HCT116 (cell line): ENCODE results near the gene GABRR3. TPM values are rescaled to one million over a fixed set of nuclear protein-coding genes. Genes with fewer than 3 reads are reported as not detected.

Experiments
- ATAC-seq: fragments of 200-7000 bp; cut with Tn5 transposase; 2 replicates; pipeline ENCODE4 v1.9.1; 2020; ENCODE audit warnings: mild to moderate bottlenecking, moderate library complexity
- BruUV-seq: library from RNA; stranded (reverse); fragments of 400-500 nt; replicated peaks from 2 replicates; lab custom pipeline; 2021; lab: Mats Ljungman, UMichigan
- CTCF ChIA-PET: fragments of 300-600 bp; sonication (Branson Sonifier 250); formaldehyde crosslinking; loops from one replicate; lab custom pipeline; 2021; ENCODE audit warnings: antibody characterized with exemption; lab: Charles Lee
- POLR2A ChIA-PET: fragments of 300-600, 350-600 bp; sonication (Branson Sonifier 250); formaldehyde crosslinking; loops from one replicate; lab custom pipeline; 2021; ENCODE audit warnings: antibody characterized with exemption; lab: Charles Lee
- RAD21 ChIA-PET, 2 experiments: fragments of 300-600 bp; sonication (Branson Sonifier 250); formaldehyde crosslinking; loops; one replicate each; lab custom pipeline; 2023; ENCODE audit warnings: low total read pairs in 2 of 2; ENCODE audit not compliant: uncharacterized antibody in 2 of 2, unreplicated experiment in 2 of 2, low non-redundant PET in 1 of 2; lab: Charles Lee
- DNase-seq: peaks from one replicate; pipeline ENCODE4 v3.0.0-alpha.2; 2010; ENCODE audit warnings: low read depth, low spot score
- H2AFZ ChIP-seq: fragments of 200-600 bp; shearing (Covaris generic), sonication (generic); 2 replicates; pipeline ENCODE4 v1.6.1; 2017; ENCODE audit warnings: low read depth, mixed run types, mixed read lengths, antibody characterized with exemption, low read length; ENCODE audit not compliant: poor library complexity, severe bottlenecking
- H3K27ac ChIP-seq: 2 replicates; pipeline ENCODE4 v1.5.1; 2012; ENCODE audit warnings: low read depth, low read length
- H3K27me3 ChIP-seq: fragments of 200-600 bp; sonication (generic); 2 replicates; pipeline ENCODE4 v1.6.1; 2016; ENCODE audit warnings: mixed run types, low read length, mixed read lengths; ENCODE audit not compliant: insufficient read depth
- H3K36me3 ChIP-seq, 2 experiments: fragments of 200-500 bp in 1 of 2; fragments of 200-600 bp in 1 of 2; sonication (Bioruptor generic) in 1 of 2; sonication (generic) in 1 of 2; 2 replicates each; pipeline versions ENCODE4 v1.5.1 to v1.6.1; 2014 to 2016; ENCODE audit warnings: low read length in 2 of 2, inconsistent platforms in 1 of 2, mixed read lengths in 1 of 2, mixed run types in 1 of 2; ENCODE audit not compliant: insufficient read depth in 2 of 2, control insufficient read depth in 1 of 2
- H3K4me1 ChIP-seq, 2 experiments: fragments of 200-600 bp in 1 of 2; sonication (generic) in 1 of 2; 2 replicates each; pipeline versions ENCODE4 v1.5.1 to v1.6.1; 2012 to 2017; ENCODE audit warnings: low read length in 2 of 2, inconsistent platforms in 1 of 2, mild to moderate bottlenecking in 1 of 2, mixed read lengths in 1 of 2, mixed run types in 1 of 2, moderate library complexity in 1 of 2; ENCODE audit not compliant: insufficient read depth in 2 of 2, control insufficient read depth in 1 of 2
- H3K4me2 ChIP-seq: fragments of 200-600 bp; sonication (generic); 2 replicates; pipeline ENCODE4 v1.6.1; 2017; ENCODE audit warnings: mixed run types, low read length, mixed read lengths
- H3K4me3 ChIP-seq, 2 experiments: fragments of 200-600 bp in 1 of 2; sonication (generic) in 1 of 2; replicated peaks in 1 of 2; 2 replicates each; pipeline ENCODE4 v1.5.1; 2011 to 2016; ENCODE audit warnings: low read length in 2 of 2, control low read depth in 1 of 2, low read depth in 1 of 2, mild to moderate bottlenecking in 1 of 2, mixed read lengths in 1 of 2, mixed run types in 1 of 2
- H3K79me2 ChIP-seq: fragments of 200-600 bp; sonication (generic); 2 replicates; pipeline ENCODE4 v1.6.1; 2017; ENCODE audit warnings: mild to moderate bottlenecking, mixed run types, low read length, moderate library complexity, mixed read lengths; ENCODE audit not compliant: insufficient read depth
- H3K9ac ChIP-seq: fragments of 200-600 bp; sonication (generic); 2 replicates; pipeline ENCODE4 v1.6.1; 2016; ENCODE audit warnings: low read length, mixed read lengths
- H3K9me2 ChIP-seq: fragments of 200-600 bp; sonication (generic), shearing (Covaris generic); 2 replicates; pipeline ENCODE4 v1.6.1; 2017; ENCODE audit warnings: mixed run types, mild to moderate bottlenecking, moderate library complexity; ENCODE audit not compliant: insufficient read depth
- H3K9me3 ChIP-seq, 2 experiments: fragments of 200-500 bp in 1 of 2; fragments of 200-600 bp in 1 of 2; sonication (Bioruptor generic) in 1 of 2; sonication (generic) in 1 of 2; 2 replicates each; pipeline ENCODE4 v1.6.1; 2014 to 2017; ENCODE audit warnings: low read length in 2 of 2, mixed read lengths in 2 of 2, inconsistent platforms in 1 of 2, low read depth in 1 of 2, mild to moderate bottlenecking in 1 of 2, mixed run types in 1 of 2, moderate library complexity in 1 of 2; ENCODE audit not compliant: control insufficient read depth in 1 of 2, insufficient read depth in 1 of 2
- H4K20me1 ChIP-seq: fragments of 200-600 bp; sonication (generic), shearing (Covaris generic); 2 replicates; pipeline ENCODE4 v1.6.1; 2017; ENCODE audit warnings: mixed run types, mild to moderate bottlenecking, moderate library complexity; ENCODE audit not compliant: insufficient read depth
- CEBPB ChIP-seq: IDR thresholded peaks from 2 replicates; pipeline ENCODE4 v1.6.1; 2012; ENCODE audit warnings: low read depth
- EGR1 ChIP-seq: IDR thresholded peaks from 2 replicates; pipeline ENCODE4 v1.6.1; 2012; ENCODE audit warnings: low read depth
- FOSL1 ChIP-seq: IDR thresholded peaks from 2 replicates; pipeline ENCODE4 v1.6.1; 2012; ENCODE audit warnings: low read depth
- JUND ChIP-seq: IDR thresholded peaks from 2 replicates; pipeline ENCODE4 v1.6.1; 2012
- RAD21 ChIP-seq: IDR thresholded peaks from 2 replicates; pipeline ENCODE4 v1.6.1; 2012; ENCODE audit warnings: low read depth, mild to moderate bottlenecking
- SIN3A ChIP-seq: IDR thresholded peaks from 2 replicates; pipeline ENCODE4 v1.6.1; 2012; ENCODE audit warnings: low read depth
- TCF7L2 ChIP-seq: IDR thresholded peaks from 2 replicates; pipeline ENCODE4 v1.7.0; 2011; ENCODE audit warnings: borderline replicate concordance, inconsistent platforms; ENCODE audit not compliant: insufficient read depth, insufficient read length; ENCODE audit errors: extremely low read depth
- YY1 ChIP-seq: IDR thresholded peaks from 2 replicates; pipeline ENCODE4 v1.6.1; 2011; ENCODE audit warnings: low read length, low read depth, moderate library complexity, mild to moderate bottlenecking; ENCODE audit not compliant: insufficient replicate concordance; ENCODE audit errors: extremely low read depth
- ZFX ChIP-seq: fragments of 450-650 bp; IDR thresholded peaks from 2 replicates; pipeline ENCODE4 v1.6.1; 2017
- intact Hi-C: fragments of 100-400 bp; cut with micrococcal nuclease; formaldehyde crosslinking; loops from 2 replicates; pipeline ENCODE4 v1.10.0; 2022
- total RNA-seq: library from RNA; stranded (reverse); gene quantifications from one replicate; pipeline ENCODE4 v1.2.1, GENCODE V29; 2021; ENCODE audit not compliant: unreplicated experiment
- TF ChIP-seq, protein P1 (sequence below): IDR thresholded peaks from 2 replicates; pipeline ENCODE4 v1.6.1; 2011; ENCODE audit warnings: mild to moderate bottlenecking, low read length, moderate library complexity; ENCODE audit not compliant: insufficient replicate concordance; ENCODE audit errors: extremely low read depth
- TF ChIP-seq, protein P2 (sequence below): IDR thresholded peaks from 2 replicates; pipeline ENCODE4 v1.6.1; 2012; ENCODE audit warnings: low read depth

Gene GABRR3
- total RNA-seq, 1 experiment from 2014 or later, result not detected

DNA sequence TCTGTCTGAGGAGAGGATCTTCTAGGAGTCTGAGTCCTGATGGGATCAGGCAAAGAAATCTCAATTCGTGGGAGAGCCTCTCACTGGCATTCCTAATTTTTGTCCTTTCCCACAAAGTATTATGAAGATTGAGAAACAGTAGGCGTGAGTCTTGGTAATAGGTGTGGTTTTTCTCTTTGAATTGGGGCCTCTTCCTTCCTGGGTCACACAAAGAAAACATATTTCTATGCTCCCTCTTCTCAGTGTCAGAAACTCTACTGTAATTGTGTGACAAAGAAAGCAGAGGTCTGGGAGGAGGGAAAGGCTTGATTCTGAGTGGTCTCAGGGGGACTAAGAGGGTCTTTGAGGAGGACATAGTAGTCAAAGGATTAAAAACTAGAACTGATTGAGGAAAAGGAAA lies 6.0 kb downstream of the GABRR3 start (continued):
- TF ChIP-seq, protein P1, sequence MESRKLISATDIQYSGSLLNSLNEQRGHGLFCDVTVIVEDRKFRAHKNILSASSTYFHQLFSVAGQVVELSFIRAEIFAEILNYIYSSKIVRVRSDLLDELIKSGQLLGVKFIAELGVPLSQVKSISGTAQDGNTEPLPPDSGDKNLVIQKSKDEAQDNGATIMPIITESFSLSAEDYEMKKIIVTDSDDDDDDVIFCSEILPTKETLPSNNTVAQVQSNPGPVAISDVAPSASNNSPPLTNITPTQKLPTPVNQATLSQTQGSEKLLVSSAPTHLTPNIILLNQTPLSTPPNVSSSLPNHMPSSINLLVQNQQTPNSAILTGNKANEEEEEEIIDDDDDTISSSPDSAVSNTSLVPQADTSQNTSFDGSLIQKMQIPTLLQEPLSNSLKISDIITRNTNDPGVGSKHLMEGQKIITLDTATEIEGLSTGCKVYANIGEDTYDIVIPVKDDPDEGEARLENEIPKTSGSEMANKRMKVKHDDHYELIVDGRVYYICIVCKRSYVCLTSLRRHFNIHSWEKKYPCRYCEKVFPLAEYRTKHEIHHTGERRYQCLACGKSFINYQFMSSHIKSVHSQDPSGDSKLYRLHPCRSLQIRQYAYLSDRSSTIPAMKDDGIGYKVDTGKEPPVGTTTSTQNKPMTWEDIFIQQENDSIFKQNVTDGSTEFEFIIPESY, result no peak
- TF ChIP-seq, protein P2, sequence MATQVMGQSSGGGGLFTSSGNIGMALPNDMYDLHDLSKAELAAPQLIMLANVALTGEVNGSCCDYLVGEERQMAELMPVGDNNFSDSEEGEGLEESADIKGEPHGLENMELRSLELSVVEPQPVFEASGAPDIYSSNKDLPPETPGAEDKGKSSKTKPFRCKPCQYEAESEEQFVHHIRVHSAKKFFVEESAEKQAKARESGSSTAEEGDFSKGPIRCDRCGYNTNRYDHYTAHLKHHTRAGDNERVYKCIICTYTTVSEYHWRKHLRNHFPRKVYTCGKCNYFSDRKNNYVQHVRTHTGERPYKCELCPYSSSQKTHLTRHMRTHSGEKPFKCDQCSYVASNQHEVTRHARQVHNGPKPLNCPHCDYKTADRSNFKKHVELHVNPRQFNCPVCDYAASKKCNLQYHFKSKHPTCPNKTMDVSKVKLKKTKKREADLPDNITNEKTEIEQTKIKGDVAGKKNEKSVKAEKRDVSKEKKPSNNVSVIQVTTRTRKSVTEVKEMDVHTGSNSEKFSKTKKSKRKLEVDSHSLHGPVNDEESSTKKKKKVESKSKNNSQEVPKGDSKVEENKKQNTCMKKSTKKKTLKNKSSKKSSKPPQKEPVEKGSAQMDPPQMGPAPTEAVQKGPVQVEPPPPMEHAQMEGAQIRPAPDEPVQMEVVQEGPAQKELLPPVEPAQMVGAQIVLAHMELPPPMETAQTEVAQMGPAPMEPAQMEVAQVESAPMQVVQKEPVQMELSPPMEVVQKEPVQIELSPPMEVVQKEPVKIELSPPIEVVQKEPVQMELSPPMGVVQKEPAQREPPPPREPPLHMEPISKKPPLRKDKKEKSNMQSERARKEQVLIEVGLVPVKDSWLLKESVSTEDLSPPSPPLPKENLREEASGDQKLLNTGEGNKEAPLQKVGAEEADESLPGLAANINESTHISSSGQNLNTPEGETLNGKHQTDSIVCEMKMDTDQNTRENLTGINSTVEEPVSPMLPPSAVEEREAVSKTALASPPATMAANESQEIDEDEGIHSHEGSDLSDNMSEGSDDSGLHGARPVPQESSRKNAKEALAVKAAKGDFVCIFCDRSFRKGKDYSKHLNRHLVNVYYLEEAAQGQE, result no peak
- no peak for TF ChIP-seq JUND

DNA sequence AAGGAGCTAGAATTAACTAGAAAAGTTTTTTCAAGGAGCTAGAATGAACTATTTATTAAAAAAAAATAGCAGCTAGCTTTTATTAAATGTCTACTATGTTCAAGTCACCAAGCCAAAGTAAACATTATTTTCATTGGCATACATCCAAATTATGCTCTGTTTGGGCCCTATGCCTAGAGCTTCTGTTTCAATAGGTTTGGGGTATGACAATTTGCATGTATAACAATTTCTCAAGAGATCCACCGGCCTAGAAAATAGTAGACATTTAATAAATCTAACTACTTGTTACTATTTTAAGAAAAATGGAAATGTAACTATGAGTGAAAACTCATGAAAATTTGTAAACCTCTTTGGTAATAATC lies 8.0 kb downstream of the GABRR3 start:
- RAD21 ChIA-PET, result no interaction called here
- Histone ChIP-seq H3K79me2 (no peaks in the 10 kb centered on the region), H3K4me1 (no peaks in the 10 kb centered on the region), H3K27me3 (no peaks in the 10 kb centered on the region), H4K20me1 (no peaks in the 10 kb centered on the region), H3K4me3 (no peak overlapping the region), H3K9ac (no peak overlapping the region), H3K9me3 (no peaks in the 10 kb centered on the region), H3K36me3 (no peaks in the 10 kb centered on the region), H2AFZ (no peak overlapping the region), H3K4me2 (no peak overlapping the region), H3K27ac (no peak overlapping the region), H3K9me2 (no peaks in the 10 kb centered on the region)
- intact Hi-C loops, result no loop called here
- CTCF ChIA-PET, result no interaction called here
- BruUV-seq, result no TSS peak
- POLR2A ChIA-PET, result no interaction called here
- no peak for ATAC-seq
- no peak for DNase-seq
- TF ChIP-seq FOSL1, result no peak
- TF ChIP-seq, protein P1, result no peak
- no peak for TF ChIP-seq RAD21
- TF ChIP-seq TCF7L2, result no peak
- no peak for TF ChIP-seq YY1
- TF ChIP-seq SIN3A, result no peak
- no peak for TF ChIP-seq ZFX
- TF ChIP-seq, protein P2, result no peak
- no peak for TF ChIP-seq CEBPB
- TF ChIP-seq EGR1, result no peak
